ENCODE results near the gene ZBTB25. TPM values are rescaled to one million over a fixed set of nuclear protein-coding genes. Genes with fewer than 3 reads are reported as not detected.

Gene ZBTB25
- polyA plus RNA-seq, 1 of the 3 experiments (the other 2 are of a cell fraction), result 4.5 TPM

GRCh38 chr14:64468451-64468850 lies 35.2 kb downstream of the ZBTB25 start:
- POLR2A ChIA-PET, result no interaction called here

DNA sequence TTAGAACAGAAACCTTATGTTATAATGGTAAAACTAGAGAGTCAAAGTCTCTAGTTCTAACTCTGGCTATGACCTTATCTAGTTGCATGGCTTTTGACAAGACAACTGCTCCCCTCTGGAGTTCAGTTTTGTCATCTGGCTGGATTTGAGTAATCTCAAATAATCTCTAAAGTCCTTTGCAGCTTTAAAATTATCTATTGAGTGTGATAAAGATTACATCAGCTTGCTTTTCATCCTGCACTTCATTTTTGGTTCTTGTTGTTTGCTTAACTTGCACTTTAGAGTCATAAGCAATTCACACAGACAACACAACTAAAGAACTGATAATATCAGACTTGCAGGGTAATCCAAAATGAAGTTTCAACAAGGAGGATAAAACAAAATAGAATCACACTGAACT lies 36.1 kb downstream of the ZBTB25 start:
- no peak overlapping the region for H3K4me3 ChIP-seq (ENCODE audit: low read depth in 2 of 2, low read length in 1 of 2)
- H3K4me1 ChIP-seq (ENCODE audit: control insufficient read depth in 1 of 2, insufficient read depth in 2 of 2, low read depth in 1 of 2, low read length in 1 of 2), result peaks cover 4 to 13% of the 10 kb centered on the region in 2 experiments; a peak in 2 of 4 replicates
- no peak overlapping the region for H3K27ac ChIP-seq (ENCODE audit: low read depth in 2 of 2, low read length in 1 of 2)
- TF ChIP-seq SIN3A (IDR thresholded peaks at IDR 0.05; ENCODE audit: borderline replicate concordance, low read depth, low read length) (no peak), MXI1 (IDR thresholded peaks at IDR 0.05; ENCODE audit: low read depth, low read length) (no peak), POLR2AphosphoS5 (IDR thresholded peaks at IDR 0.05; ENCODE audit: low read depth, low read length) (no peak), FOXM1 (IDR thresholded peaks at IDR 0.05; ENCODE audit: low read depth) (no peak), ELF1 (IDR thresholded peaks at IDR 0.05) (no peak), SMC3 (IDR thresholded peaks at IDR 0.05; ENCODE audit: low read depth, low read length) (no peak), EZH2phosphoT487 (IDR thresholded peaks at IDR 0.05; ENCODE audit: borderline replicate concordance, low read depth) (no peak), NRF1 (IDR thresholded peaks at IDR 0.05; ENCODE audit: low read depth, low read length) (no peak), TAF1 (IDR thresholded peaks at IDR 0.05; ENCODE audit: borderline replicate concordance, low read depth, low read length) (no peak), MAX (IDR thresholded peaks at IDR 0.05; ENCODE audit: low read depth) (no peak), RAD21 (IDR thresholded peaks at IDR 0.05; ENCODE audit: low read length) (no peak), CHD2 (IDR thresholded peaks at IDR 0.05; ENCODE audit: low read length, partially characterized antibody) (no peak), JUND (IDR thresholded peaks at IDR 0.05) (no peak), TEAD4 (IDR thresholded peaks at IDR 0.05; ENCODE audit: borderline replicate concordance, insufficient read depth) (no peak)
- TF ChIP-seq, protein P1, sequence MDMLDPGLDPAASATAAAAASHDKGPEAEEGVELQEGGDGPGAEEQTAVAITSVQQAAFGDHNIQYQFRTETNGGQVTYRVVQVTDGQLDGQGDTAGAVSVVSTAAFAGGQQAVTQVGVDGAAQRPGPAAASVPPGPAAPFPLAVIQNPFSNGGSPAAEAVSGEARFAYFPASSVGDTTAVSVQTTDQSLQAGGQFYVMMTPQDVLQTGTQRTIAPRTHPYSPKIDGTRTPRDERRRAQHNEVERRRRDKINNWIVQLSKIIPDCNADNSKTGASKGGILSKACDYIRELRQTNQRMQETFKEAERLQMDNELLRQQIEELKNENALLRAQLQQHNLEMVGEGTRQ (IDR thresholded peaks at IDR 0.05; ENCODE audit: borderline replicate concordance, low read depth, low read length), result no peak
- TF ChIP-seq, protein P2, sequence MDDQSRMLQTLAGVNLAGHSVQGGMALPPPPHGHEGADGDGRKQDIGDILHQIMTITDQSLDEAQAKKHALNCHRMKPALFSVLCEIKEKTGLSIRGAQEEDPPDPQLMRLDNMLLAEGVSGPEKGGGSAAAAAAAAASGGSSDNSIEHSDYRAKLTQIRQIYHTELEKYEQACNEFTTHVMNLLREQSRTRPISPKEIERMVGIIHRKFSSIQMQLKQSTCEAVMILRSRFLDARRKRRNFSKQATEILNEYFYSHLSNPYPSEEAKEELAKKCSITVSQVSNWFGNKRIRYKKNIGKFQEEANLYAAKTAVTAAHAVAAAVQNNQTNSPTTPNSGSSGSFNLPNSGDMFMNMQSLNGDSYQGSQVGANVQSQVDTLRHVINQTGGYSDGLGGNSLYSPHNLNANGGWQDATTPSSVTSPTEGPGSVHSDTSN (IDR thresholded peaks at IDR 0.05), result no peak
- TF ChIP-seq, protein P3, sequence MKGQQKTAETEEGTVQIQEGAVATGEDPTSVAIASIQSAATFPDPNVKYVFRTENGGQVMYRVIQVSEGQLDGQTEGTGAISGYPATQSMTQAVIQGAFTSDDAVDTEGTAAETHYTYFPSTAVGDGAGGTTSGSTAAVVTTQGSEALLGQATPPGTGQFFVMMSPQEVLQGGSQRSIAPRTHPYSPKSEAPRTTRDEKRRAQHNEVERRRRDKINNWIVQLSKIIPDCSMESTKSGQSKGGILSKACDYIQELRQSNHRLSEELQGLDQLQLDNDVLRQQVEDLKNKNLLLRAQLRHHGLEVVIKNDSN (IDR thresholded peaks at IDR 0.05; ENCODE audit: borderline replicate concordance, low read depth), result no peak
- TF ChIP-seq, protein P4, sequence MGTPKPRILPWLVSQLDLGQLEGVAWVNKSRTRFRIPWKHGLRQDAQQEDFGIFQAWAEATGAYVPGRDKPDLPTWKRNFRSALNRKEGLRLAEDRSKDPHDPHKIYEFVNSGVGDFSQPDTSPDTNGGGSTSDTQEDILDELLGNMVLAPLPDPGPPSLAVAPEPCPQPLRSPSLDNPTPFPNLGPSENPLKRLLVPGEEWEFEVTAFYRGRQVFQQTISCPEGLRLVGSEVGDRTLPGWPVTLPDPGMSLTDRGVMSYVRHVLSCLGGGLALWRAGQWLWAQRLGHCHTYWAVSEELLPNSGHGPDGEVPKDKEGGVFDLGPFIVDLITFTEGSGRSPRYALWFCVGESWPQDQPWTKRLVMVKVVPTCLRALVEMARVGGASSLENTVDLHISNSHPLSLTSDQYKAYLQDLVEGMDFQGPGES (IDR thresholded peaks at IDR 0.05; ENCODE audit: low read depth, low read length), result no peak
- DNase-seq, result no peak
- CTCF ChIA-PET, result interaction anchor here (0.8 to 5.5 kb wide), 3 partner anchors 7 to 123 kb away, joined by 3 to 28 read pairs (median 7); no protein-coding TSS in a partner anchor
- peaks cover 0 to 5% of the 10 kb centered on the region in 2 experiments for H3K36me3 ChIP-seq (replicated peaks in 1 of 2; ENCODE audit: control insufficient read depth in 1 of 2, insufficient read depth in 2 of 2, low read length in 1 of 2)
- no peak overlapping the region for H2AFZ ChIP-seq (ENCODE audit: low read depth)
- POLR2A ChIA-PET, result interaction anchor here (1.8 kb wide), 1 partner anchor 37 kb away, joined by 6 read pairs; the partner anchor contains the start of gene ZBTB1
- H3K27me3 ChIP-seq (ENCODE audit: insufficient read depth), result no peaks in the 10 kb centered on the region
- H3K9me3 ChIP-seq, result no peaks in the 10 kb centered on the region
- H3K9ac ChIP-seq, result no peak overlapping the region
- H3K79me2 ChIP-seq (ENCODE audit: insufficient read depth), result no peaks in the 10 kb centered on the region
- peaks cover 8% of the 10 kb centered on the region for H3F3A ChIP-seq (replicated peaks; ENCODE audit: insufficient read depth)
- no peak overlapping the region for H3K4me2 ChIP-seq
- no peaks in the 10 kb centered on the region for H3K9me2 ChIP-seq
- H4K20me1 ChIP-seq (ENCODE audit: insufficient read depth), result no peaks in the 10 kb centered on the region

More at GRCh38 chr14:64468451-64468850, 35.2 kb downstream of the ZBTB25 start:
- no peak overlapping the region for H3K27ac ChIP-seq (ENCODE audit: low read depth in 2 of 2, low read length in 1 of 2)
- H3K9me2 ChIP-seq, result no peaks in the 10 kb centered on the region
- peaks cover 8% of the 10 kb centered on the region for H3F3A ChIP-seq (replicated peaks; ENCODE audit: insufficient read depth)
- 93% methylated on average over 3 of the region's 3 CpGs for WGBS (ENCODE audit: low lambda C conversion rate)
- H3K4me3 ChIP-seq (ENCODE audit: low read depth in 2 of 2, low read length in 1 of 2), result no peak overlapping the region
- no peak overlapping the region for H3K9ac ChIP-seq
- peaks cover 0 to 5% of the 10 kb centered on the region in 2 experiments for H3K36me3 ChIP-seq (replicated peaks in 1 of 2; ENCODE audit: control insufficient read depth in 1 of 2, insufficient read depth in 2 of 2, low read length in 1 of 2)
- H4K20me1 ChIP-seq (ENCODE audit: insufficient read depth), result no peaks in the 10 kb centered on the region
- no peaks in the 10 kb centered on the region for H3K9me3 ChIP-seq
- no peaks in the 10 kb centered on the region for H3K27me3 ChIP-seq (ENCODE audit: insufficient read depth)
- no peak for TF ChIP-seq FOSL2 (IDR thresholded peaks at IDR 0.05; ENCODE audit: borderline replicate concordance, low read depth)
- no peak for TF ChIP-seq SIN3A (IDR thresholded peaks at IDR 0.05; ENCODE audit: borderline replicate concordance, low read depth, low read length)
- no peak for TF ChIP-seq YY1 (IDR thresholded peaks at IDR 0.05; ENCODE audit: low read depth)
- TF ChIP-seq, protein P1 (IDR thresholded peaks at IDR 0.05; ENCODE audit: borderline replicate concordance, low read depth, low read length), result no peak
- no peak for TF ChIP-seq NRF1 (IDR thresholded peaks at IDR 0.05; ENCODE audit: low read depth, low read length)
- no peak for TF ChIP-seq MEF2A (IDR thresholded peaks at IDR 0.05; ENCODE audit: borderline replicate concordance, low read depth)
- TF ChIP-seq EZH2phosphoT487 (IDR thresholded peaks at IDR 0.05; ENCODE audit: borderline replicate concordance, low read depth), result no peak
- TF ChIP-seq ELF1 (IDR thresholded peaks at IDR 0.05), result no peak
- no peak for TF ChIP-seq POLR2AphosphoS5 (IDR thresholded peaks at IDR 0.05; ENCODE audit: low read depth, low read length)
- TF ChIP-seq GABPA (IDR thresholded peaks at IDR 0.05; ENCODE audit: low read depth), result no peak
- H3K4me2 ChIP-seq, result no peak overlapping the region
- no peak for DNase-seq
- no peak overlapping the region for H2AFZ ChIP-seq (ENCODE audit: low read depth)
- peaks cover 4 to 13% of the 10 kb centered on the region in 2 experiments; a peak in 2 of 4 replicates for H3K4me1 ChIP-seq (ENCODE audit: control insufficient read depth in 1 of 2, insufficient read depth in 2 of 2, low read depth in 1 of 2, low read length in 1 of 2)
- no peaks in the 10 kb centered on the region for H3K79me2 ChIP-seq (ENCODE audit: insufficient read depth)
- CTCF ChIA-PET, result interaction anchor here (2.1 to 5.5 kb wide), 3 partner anchors 10 to 124 kb away, joined by 7 to 28 read pairs (median 15); no protein-coding TSS in a partner anchor

All from SK-N-SH (cell line).